ENCODE data around the gene SRPRB.

The SRPRB gene

DNA sequence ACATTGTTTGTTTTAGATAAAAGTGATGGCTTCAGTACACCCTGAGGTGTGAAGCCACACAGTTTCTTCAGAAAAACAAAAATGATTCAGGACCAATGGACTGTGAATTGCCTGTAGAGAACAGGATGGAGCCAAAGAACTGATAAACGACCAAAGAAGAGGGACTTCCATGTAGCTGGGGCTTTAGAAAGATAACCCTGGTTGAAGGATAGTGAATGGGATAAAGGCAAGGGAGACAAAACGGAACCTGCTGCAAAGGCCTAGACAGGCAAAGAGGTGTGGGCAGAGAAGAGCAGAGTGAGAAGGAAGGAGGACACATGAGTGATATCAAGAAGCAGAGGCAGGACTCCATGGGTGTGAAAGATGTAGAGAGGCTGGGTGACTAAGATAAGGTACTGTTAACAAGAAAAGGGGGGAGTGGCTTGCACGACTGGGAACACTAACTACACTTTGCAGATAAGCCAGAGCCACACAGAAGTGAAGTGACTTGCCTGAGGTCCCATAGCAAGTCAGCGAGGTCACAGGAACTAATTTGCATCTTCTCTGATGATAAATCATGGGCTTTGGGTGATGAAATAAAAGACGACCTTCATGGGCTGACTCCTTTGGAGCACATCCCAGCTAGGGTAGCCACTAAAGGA lies 45.8 kb downstream of the SRPRB start:
- POLR2A ChIA-PET, result no interaction called here
- TF ChIP-seq ZNF384 (IDR thresholded peaks at IDR 0.05) (no peak), FOXM1 (IDR thresholded peaks at IDR 0.05; ENCODE audit: borderline replicate concordance) (no peak), CTBP1 (IDR thresholded peaks at IDR 0.05; ENCODE audit: borderline replicate concordance) (no peak), FOXA1 (IDR thresholded peaks at IDR 0.05) (no peak), ARNT (IDR thresholded peaks at IDR 0.05) (no peak), HDGF (IDR thresholded peaks at IDR 0.05; ENCODE audit: borderline replicate concordance) (no peak), BHLHE40 (IDR thresholded peaks at IDR 0.05; ENCODE audit: borderline replicate concordance) (no peak), FOXK2 (IDR thresholded peaks at IDR 0.05) (no peak), ELF4 (IDR thresholded peaks at IDR 0.05) (no peak), NFRKB (IDR thresholded peaks at IDR 0.05) (no peak), SP1 (IDR thresholded peaks at IDR 0.05) (no peak), PKNOX1 (IDR thresholded peaks at IDR 0.05) (no peak), L3MBTL2 (conservative IDR thresholded peaks at IDR 0.05) (no peak), LEF1 (IDR thresholded peaks at IDR 0.05; ENCODE audit: borderline replicate concordance) (no peak), SUZ12 (IDR thresholded peaks at IDR 0.05) (no peak), TARDBP (IDR thresholded peaks at IDR 0.05) (no peak)
- CTCF ChIA-PET, result interaction anchor here (0.6 kb wide), 1 partner anchor 82 kb away, joined by 7 read pairs; no protein-coding TSS in a partner anchor
- DNase-seq (ENCODE audit: extremely low spot score), result no peak

- no peak for DNase-seq (ENCODE audit: extremely low spot score)
- TF ChIP-seq FOXA1 (IDR thresholded peaks at IDR 0.05), result no peak
- ChIA-PET POLR2A (no interaction called here), CTCF (no interaction called here)
Measured at GRCh38 chr3:133851931-133852330, 46.3 kb downstream of the SRPRB start.

- no peak for TF ChIP-seq L3MBTL2 (conservative IDR thresholded peaks at IDR 0.05)
- no peak for TF ChIP-seq ZNF384 (IDR thresholded peaks at IDR 0.05)
- no peak for TF ChIP-seq SP1 (IDR thresholded peaks at IDR 0.05)
- no peak for TF ChIP-seq ELF4 (IDR thresholded peaks at IDR 0.05)
- no peak for TF ChIP-seq BHLHE40 (IDR thresholded peaks at IDR 0.05; ENCODE audit: borderline replicate concordance)
- TF ChIP-seq FOXK2 (IDR thresholded peaks at IDR 0.05), result no peak
- no peak for TF ChIP-seq FOXM1 (IDR thresholded peaks at IDR 0.05; ENCODE audit: borderline replicate concordance)
- TF ChIP-seq ARNT (IDR thresholded peaks at IDR 0.05), result no peak
- no peak for TF ChIP-seq TARDBP (IDR thresholded peaks at IDR 0.05)
- TF ChIP-seq HDGF (IDR thresholded peaks at IDR 0.05; ENCODE audit: borderline replicate concordance), result no peak
- TF ChIP-seq PKNOX1 (IDR thresholded peaks at IDR 0.05), result no peak
- no peak for TF ChIP-seq FOXA1 (IDR thresholded peaks at IDR 0.05)
- no peak for TF ChIP-seq LEF1 (IDR thresholded peaks at IDR 0.05; ENCODE audit: borderline replicate concordance)
- POLR2A ChIA-PET, result no interaction called here
- CTCF ChIA-PET, result interaction anchor here (0.7 kb wide), 1 partner anchor 1194 kb away, joined by 3 read pairs; no protein-coding TSS in a partner anchor
- DNase-seq (ENCODE audit: extremely low spot score), result no peak
Measured at GRCh38 chr3:133853063-133853924, 47.7 kb downstream of the SRPRB start.

GRCh38 chr3:133853925-133854227 lies 48.3 kb downstream of the SRPRB start:
- ChIA-PET POLR2A (no interaction called here), CTCF (interaction anchor here (0.7 kb wide), 1 partner anchor 1195 kb away, joined by 3 read pairs; no protein-coding TSS in a partner anchor)
- no peak for TF ChIP-seq NFRKB (IDR thresholded peaks at IDR 0.05)
- no peak for TF ChIP-seq SUZ12 (IDR thresholded peaks at IDR 0.05)
- no peak for TF ChIP-seq FOXM1 (IDR thresholded peaks at IDR 0.05; ENCODE audit: borderline replicate concordance)
- TF ChIP-seq LEF1 (IDR thresholded peaks at IDR 0.05; ENCODE audit: borderline replicate concordance), result no peak
- TF ChIP-seq TARDBP (IDR thresholded peaks at IDR 0.05), result no peak
- no peak for TF ChIP-seq PKNOX1 (IDR thresholded peaks at IDR 0.05)
- no peak for TF ChIP-seq ARNT (IDR thresholded peaks at IDR 0.05)
- no peak for TF ChIP-seq ZNF384 (IDR thresholded peaks at IDR 0.05)
- no peak for TF ChIP-seq CTBP1 (IDR thresholded peaks at IDR 0.05; ENCODE audit: borderline replicate concordance)
- TF ChIP-seq FOXA1 (IDR thresholded peaks at IDR 0.05), result no peak
- TF ChIP-seq HDGF (IDR thresholded peaks at IDR 0.05; ENCODE audit: borderline replicate concordance), result no peak
- TF ChIP-seq ELF4 (IDR thresholded peaks at IDR 0.05), result no peak
- no peak for TF ChIP-seq BHLHE40 (IDR thresholded peaks at IDR 0.05; ENCODE audit: borderline replicate concordance)
- TF ChIP-seq L3MBTL2 (conservative IDR thresholded peaks at IDR 0.05), result no peak
- no peak for TF ChIP-seq FOXK2 (IDR thresholded peaks at IDR 0.05)
- no peak for TF ChIP-seq SP1 (IDR thresholded peaks at IDR 0.05)
- no peak for DNase-seq (ENCODE audit: extremely low spot score)

DNA sequence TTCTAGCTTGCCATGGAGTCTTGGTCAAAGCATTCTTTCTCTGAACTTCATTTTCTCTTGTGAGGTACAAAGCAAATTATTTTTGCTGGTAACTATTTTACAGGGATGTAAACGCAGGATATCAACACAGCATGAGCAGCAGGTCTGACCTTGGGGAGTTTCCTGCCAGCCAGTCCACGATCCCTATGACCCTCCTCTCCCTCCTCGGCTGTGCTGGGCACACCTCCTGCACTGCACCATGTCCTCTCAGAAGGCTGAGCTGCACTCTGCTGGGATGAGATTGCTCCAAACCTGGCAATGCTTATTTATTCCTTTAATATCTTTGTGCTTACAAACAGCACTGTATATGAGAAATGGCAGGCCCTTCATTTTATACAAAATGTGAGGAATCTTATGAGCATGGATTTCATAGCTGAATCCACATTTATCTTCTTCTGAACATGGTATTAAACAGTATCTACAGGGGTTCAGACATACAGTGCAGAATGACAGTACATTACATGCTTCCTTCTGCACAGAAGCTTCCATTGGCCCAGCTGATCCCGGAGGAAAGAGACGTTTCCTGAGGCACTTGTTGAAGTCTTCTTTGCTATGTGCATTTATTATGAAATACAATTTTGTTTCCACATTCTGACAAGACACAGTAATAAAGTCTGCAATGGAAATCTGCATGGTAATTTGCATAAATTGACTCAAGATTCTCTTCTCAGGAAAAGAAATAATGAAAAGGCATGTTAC lies 48.8 kb downstream of the SRPRB start:
- CTCF ChIA-PET, result interaction anchor here (0.7 kb wide), 1 partner anchor 1196 kb away, joined by 3 read pairs; no protein-coding TSS in a partner anchor
- TF ChIP-seq ELF4 (IDR thresholded peaks at IDR 0.05) (no peak), ARNT (IDR thresholded peaks at IDR 0.05) (no peak), ZNF384 (IDR thresholded peaks at IDR 0.05) (no peak), SUZ12 (IDR thresholded peaks at IDR 0.05) (no peak), HDGF (IDR thresholded peaks at IDR 0.05; ENCODE audit: borderline replicate concordance) (no peak), PKNOX1 (IDR thresholded peaks at IDR 0.05) (no peak)
- POLR2A ChIA-PET, result no interaction called here

More for the DNA sequence above, 48.8 kb downstream of the SRPRB start:
- no peak for DNase-seq (ENCODE audit: extremely low spot score)
